Adipocyte (in vitro differentiated cells): ENCODE measurements around the gene MAN1C1.

Experiments used
- DNase-seq: peaks from one replicate; pipeline ENCODE4 v3.0.0-alpha.2; 2015; ENCODE audit warnings: low read depth
- H3K27me3 ChIP-seq: replicated peaks from 2 replicates; pipeline ENCODE4 v1.7.0; 2013; ENCODE audit warnings: mild to moderate bottlenecking, low read length, moderate library complexity; ENCODE audit not compliant: control insufficient read depth, insufficient read depth
- H3K36me3 ChIP-seq: 2 replicates; pipeline ENCODE4 v1.7.0; 2013; ENCODE audit warnings: low read length, mild to moderate bottlenecking, moderate library complexity; ENCODE audit not compliant: control insufficient read depth, insufficient read depth, severe bottlenecking
- H3K4me1 ChIP-seq: 2 replicates; pipeline ENCODE4 v1.7.0; 2013; ENCODE audit warnings: mild to moderate bottlenecking, low read length, moderate library complexity; ENCODE audit not compliant: control insufficient read depth, insufficient read depth
- H3K4me3 ChIP-seq: 2 replicates; pipeline ENCODE4 v1.7.0; 2013; ENCODE audit warnings: mild to moderate bottlenecking, low read length, moderate library complexity
- H3K9ac ChIP-seq: 2 replicates; pipeline ENCODE4 v1.7.0; 2013; ENCODE audit warnings: mild to moderate bottlenecking, low read length, moderate library complexity
- H3K9me3 ChIP-seq: 2 replicates; pipeline ENCODE4 v1.7.0; 2013; ENCODE audit warnings: mild to moderate bottlenecking, low read length, moderate library complexity; ENCODE audit not compliant: control insufficient read depth

The MAN1C1 gene

DNA sequence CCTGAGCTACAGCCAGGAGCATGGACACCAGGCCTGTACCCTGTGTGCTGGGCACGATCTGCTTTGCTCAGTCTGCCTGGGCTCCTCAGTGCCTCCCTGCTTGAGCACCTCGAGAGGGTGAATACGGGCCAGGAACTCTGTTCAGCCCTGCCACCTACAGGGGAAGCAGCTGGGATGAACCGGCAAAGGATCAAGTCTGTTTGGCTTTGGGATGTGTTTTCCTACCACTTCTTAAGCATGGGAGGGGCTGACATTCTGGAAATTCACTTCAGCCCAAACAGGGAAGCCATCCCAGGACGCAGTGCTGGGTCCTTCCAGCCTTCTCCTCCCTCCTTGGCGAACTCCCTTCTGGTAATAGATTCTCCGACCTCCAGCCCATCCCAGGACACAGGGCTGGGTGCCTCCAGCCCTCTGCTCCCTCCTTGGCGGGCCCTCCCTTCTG is 127.6 kb downstream of the MAN1C1 start:
- peaks cover 23% of the 10 kb centered on the region for H3K4me1 ChIP-seq
- H3K36me3 ChIP-seq, result no peaks in the 10 kb centered on the region
- no peaks in the 10 kb centered on the region for H3K27me3 ChIP-seq
- no peaks in the 10 kb centered on the region for H3K9me3 ChIP-seq
- DNase-seq, result peak; percentile 61
- H3K4me3 ChIP-seq, result peak overlapping the region; percentile 17
- peak overlapping the region; percentile 85 for H3K9ac ChIP-seq

- H3K4me1 ChIP-seq, result peaks cover 23% of the 10 kb centered on the region
- DNase-seq, result no peak
- no peak overlapping the region for H3K4me3 ChIP-seq
- no peaks in the 10 kb centered on the region for H3K9me3 ChIP-seq
- H3K9ac ChIP-seq, result peak overlapping the region; percentile 85
- H3K27me3 ChIP-seq, result no peaks in the 10 kb centered on the region
- peaks cover 2% of the 10 kb centered on the region for H3K36me3 ChIP-seq
Measured at GRCh38 chr1:25744636-25745425, 128.2 kb downstream of the MAN1C1 start.

DNA sequence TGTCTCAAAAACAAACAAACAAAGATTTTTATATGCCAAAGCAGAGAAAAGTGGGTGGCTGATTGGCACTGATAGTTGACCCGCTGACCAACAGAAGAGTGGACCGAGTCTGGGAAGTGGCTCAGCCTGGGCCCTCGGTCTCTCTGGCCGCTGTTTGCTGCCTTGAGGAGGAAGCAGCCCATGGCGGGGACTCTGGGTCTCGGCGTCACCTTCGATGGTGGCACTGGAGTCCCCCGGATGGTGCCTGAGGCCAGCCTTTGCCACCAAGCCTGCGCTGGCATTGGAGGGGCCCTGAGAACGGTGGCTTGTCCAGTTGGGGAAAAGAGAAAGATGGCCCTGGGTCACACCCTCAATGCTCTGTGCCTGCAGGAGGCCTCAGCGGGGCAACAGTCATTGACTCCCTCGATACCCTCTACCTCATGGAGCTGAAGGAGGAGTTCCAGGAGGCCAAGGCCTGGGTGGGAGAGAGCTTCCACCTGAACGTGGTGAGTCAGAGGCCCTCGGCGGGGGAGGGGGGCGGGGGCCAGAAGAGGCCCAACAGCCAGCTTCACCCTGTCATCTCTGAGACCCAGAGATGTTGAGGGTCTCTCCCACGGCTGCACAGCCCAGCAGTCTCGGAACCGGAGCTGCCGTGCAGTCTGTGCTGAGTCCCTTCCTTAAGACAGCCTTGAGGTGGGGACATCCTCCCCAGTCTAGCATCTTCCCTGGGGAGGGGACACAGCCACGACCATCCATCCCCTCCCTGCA is 129.9 kb downstream of the MAN1C1 start:
- Histone ChIP-seq H3K4me1 (peaks cover 23% of the 10 kb centered on the region), H3K9me3 (no peaks in the 10 kb centered on the region), H3K9ac (no peak overlapping the region)

GRCh38 chr1:25747046-25747719 is 130.6 kb downstream of the MAN1C1 start:
- no peak overlapping the region for H3K9ac ChIP-seq
- H3K27me3 ChIP-seq, result no peaks in the 10 kb centered on the region
- H3K4me3 ChIP-seq, result no peak overlapping the region
- peaks cover 23% of the 10 kb centered on the region for H3K4me1 ChIP-seq
- H3K36me3 ChIP-seq, result peaks cover 15% of the 10 kb centered on the region
- no peaks in the 10 kb centered on the region for H3K9me3 ChIP-seq
- DNase-seq, result no peak

More for the DNA sequence above, 129.9 kb downstream of the MAN1C1 start:
- DNase-seq, result no peak
- Histone ChIP-seq H3K27me3 (no peaks in the 10 kb centered on the region), H3K4me3 (no peak overlapping the region), H3K36me3 (peaks cover 10% of the 10 kb centered on the region)

DNA sequence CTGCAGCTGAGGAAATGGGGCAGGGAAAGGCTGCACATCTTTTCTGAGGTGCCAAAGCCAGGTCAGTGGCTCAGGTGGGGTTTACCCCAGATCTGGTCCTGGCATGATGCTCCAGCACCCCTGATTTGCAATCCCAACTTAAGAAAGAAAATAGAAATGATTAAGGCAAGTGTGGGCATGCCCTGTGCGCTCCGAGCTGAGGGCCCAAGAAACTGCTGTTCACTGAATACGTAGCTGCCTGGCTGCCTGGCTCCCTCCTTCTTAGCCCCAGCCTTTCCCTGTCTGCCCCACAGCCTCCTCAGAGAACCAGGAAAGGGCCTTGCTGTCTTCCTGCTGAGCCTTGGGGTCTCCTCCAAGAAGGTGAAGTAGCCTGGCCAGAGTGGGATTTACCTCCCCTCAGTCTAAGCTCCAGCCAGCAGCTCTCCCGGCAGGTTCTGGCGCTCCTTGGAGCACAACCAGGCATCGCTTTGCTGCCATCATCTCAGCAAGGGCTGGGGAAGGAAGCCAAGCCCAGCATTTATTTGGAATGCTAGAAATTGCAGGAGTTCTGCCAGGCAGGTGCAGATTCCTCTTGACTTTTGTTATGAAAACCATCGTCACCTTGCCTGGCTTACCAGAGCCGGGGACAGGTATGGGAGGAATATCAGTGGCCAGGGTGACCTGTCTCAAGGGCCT is 132.1 kb downstream of the MAN1C1 start:
- no peak overlapping the region for H3K9ac ChIP-seq

GRCh38 chr1:25750923-25751605 is 134.5 kb downstream of the MAN1C1 start:
- Histone ChIP-seq H3K36me3 (peaks cover 40% of the 10 kb centered on the region), H3K4me3 (no peak overlapping the region), H3K27me3 (no peaks in the 10 kb centered on the region), H3K9ac (no peak overlapping the region), H3K4me1 (no peaks in the 10 kb centered on the region), H3K9me3 (no peaks in the 10 kb centered on the region)
- no peak for DNase-seq

More for the DNA sequence above, 132.1 kb downstream of the MAN1C1 start:
- peaks cover 20% of the 10 kb centered on the region for H3K36me3 ChIP-seq
- peaks cover 15% of the 10 kb centered on the region for H3K4me1 ChIP-seq
- DNase-seq, result no peak
- no peak overlapping the region for H3K4me3 ChIP-seq
- H3K27me3 ChIP-seq, result no peaks in the 10 kb centered on the region
- no peaks in the 10 kb centered on the region for H3K9me3 ChIP-seq

DNA sequence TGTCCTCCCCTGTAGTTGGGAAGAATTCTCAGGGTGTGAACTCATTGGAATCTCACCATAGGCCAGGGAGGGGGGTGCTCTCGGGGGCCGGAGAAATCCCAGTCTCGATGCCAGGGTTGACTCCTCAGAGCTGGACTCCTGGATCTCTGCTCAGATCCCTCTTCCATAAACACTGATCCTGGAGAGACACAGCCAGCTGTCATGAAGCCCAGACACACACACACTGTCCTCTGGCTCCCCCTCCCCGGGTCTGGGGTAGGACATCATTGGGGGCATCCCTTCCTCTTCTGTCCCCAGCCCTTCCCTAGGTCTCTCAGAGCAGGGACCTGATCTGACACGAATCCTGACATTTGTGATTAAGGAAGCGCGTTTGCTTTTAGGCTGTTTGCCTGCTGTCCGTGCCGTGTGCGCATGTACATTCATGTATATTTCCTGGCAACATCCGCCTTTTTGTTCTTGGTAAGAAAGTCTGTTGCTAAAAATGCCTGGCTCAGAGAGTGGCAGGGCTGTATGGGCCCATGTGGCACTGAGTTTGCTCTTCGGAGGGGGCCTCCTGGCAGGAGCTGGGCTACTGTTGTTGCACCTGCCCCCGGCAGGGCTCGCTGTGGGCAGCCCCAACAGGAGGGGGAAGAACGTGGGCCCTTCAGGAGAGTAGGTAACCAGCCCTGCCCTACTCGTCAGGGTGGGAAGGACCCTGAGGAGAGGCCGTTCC is 138.0 kb downstream of the MAN1C1 start:
- no peaks in the 10 kb centered on the region for H3K4me1 ChIP-seq
- H3K36me3 ChIP-seq, result peaks cover 45% of the 10 kb centered on the region
- H3K9me3 ChIP-seq, result no peaks in the 10 kb centered on the region
- no peak for DNase-seq
- no peak overlapping the region for H3K4me3 ChIP-seq
- H3K9ac ChIP-seq, result no peak overlapping the region
- H3K27me3 ChIP-seq, result no peaks in the 10 kb centered on the region

DNA sequence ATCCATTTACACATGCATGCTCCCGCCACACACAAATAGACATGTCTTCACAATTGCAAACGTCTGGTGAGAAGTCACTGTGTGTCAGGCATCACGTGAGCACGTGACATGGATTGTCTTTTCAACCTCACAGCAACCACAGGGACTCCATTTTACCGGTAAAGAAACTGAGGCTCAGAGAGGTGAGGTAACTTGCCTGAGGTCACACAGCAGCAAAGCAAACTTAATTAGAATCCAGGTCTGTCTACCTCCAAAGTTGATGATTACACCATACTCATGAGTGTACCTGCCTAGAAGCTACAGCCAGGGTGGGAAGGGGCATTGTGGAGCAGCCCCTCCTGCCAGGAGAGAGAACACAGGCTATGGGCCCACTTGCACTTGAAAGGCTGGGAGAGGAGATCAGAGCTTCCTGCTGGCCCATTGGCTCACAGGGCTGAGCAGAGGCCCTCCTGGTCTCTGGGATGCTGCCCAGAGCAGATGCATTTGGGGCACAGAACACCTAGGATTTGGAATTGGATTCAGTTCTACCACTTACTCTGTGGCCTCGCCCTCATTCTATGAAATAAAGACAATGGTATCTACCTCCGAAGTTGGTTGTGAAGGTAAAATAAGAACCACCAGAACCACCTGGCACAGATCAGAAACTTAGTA is 139.0 kb downstream of the MAN1C1 start:
- H3K4me3 ChIP-seq, result no peak overlapping the region
- H3K4me1 ChIP-seq, result no peaks in the 10 kb centered on the region
- no peaks in the 10 kb centered on the region for H3K9me3 ChIP-seq
- DNase-seq, result no peak
- peaks cover 41% of the 10 kb centered on the region for H3K36me3 ChIP-seq
- H3K9ac ChIP-seq, result no peak overlapping the region
- no peaks in the 10 kb centered on the region for H3K27me3 ChIP-seq

DNA sequence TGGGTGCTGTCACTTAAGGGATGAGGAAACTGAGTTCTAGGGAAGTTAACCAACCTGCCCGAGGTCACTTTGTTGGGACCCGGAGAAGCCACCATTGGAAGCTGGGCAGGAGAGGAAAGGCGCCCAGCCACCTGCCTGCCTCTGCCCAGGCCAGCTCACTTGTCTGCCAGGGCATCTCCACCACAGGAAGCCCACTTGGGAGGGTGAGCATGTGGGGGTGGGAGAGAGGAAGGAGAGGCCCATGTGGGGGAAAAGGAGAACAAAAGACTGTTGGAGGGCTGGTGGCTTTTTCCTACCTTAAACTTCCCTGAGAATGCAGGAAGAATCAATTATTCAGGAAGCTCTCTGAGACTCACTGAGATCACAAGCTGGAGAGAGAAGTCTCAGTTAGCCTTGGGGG is 139.6 kb downstream of the MAN1C1 start:
- Histone ChIP-seq H3K9ac (no peak overlapping the region), H3K36me3 (peaks cover 44% of the 10 kb centered on the region), H3K4me1 (no peaks in the 10 kb centered on the region), H3K27me3 (no peaks in the 10 kb centered on the region), H3K9me3 (no peaks in the 10 kb centered on the region), H3K4me3 (no peak overlapping the region)
- DNase-seq, result no peak
